HG03354 (cell line): ENCODE results near the gene UBE2E1.
A peak's percentile ranks its signal among the peaks of the same experiment; 100 is the strongest.
"Not testable (repeated sequence)": the region's sequence is repeated elsewhere in the genome, so short reads cannot be mapped to it uniquely, and the experiment has no call there.

Experiments used
- ATAC-seq: cut with Tn5 transposase; IDR thresholded peaks from one replicate; pipeline ENCODE4 v1.9.1; 2021; ENCODE audit warnings: mild to moderate bottlenecking; ENCODE audit not compliant: unreplicated experiment, poor library complexity, severe bottlenecking

Gene UBE2E1

DNA sequence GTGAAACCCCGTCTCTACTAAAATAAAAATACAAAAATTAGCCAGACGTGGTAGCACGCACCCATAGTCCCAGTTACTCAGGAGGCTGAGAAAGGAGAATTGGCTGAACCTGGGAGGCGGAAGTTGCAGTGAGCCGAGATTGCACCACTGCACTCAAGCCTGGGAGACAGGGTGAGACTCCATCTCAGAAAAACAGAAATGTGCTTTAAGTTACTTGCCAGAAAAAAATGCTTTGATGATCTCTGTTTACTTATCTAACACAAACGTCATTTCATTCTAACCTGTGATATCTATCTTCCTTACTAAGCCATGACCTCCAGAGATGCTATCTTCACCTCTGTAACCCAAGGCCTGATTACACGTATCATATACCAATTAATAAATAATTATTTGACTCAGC, 103.6 kb downstream of the UBE2E1 start:
- ATAC-seq: no peak

DNA sequence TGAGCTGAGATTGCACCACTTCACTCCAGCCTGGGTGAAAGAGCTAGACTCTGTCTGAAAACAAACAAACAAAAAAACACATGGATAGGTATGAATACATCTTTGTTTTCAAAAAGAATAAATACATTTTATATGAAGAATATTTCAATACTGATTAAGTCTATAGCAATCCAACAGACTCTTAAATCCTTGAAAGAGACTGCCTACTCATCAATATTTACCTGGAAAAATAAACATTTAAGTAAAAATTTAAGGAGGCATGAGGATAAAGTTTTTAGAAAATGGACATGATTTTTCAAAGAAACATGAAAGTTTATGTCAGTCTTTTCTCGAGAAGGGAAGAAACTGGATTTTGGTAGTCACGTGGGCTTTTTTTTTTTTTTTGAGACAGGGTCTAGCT, 105.6 kb downstream of the UBE2E1 start:
- no peak for ATAC-seq

DNA sequence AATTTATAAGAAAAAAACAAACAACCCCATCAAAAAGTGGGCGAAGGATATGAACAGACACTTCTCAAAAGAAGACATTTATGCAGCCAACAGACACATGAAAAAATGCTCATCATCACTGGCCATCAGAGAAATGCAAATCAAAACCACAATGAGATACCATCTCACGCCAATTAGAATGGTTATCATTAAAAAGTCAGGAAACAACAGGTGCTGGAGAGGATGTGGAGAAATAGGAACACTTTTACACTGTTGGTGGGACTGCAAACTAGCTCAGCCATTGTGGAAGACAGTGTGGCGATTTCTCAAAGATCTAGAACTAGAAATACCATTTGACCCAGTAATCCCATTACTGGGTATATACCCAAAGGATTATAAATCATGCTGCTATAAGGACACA, 106.6 kb downstream of the UBE2E1 start:
- not testable (repeated sequence) for ATAC-seq

DNA sequence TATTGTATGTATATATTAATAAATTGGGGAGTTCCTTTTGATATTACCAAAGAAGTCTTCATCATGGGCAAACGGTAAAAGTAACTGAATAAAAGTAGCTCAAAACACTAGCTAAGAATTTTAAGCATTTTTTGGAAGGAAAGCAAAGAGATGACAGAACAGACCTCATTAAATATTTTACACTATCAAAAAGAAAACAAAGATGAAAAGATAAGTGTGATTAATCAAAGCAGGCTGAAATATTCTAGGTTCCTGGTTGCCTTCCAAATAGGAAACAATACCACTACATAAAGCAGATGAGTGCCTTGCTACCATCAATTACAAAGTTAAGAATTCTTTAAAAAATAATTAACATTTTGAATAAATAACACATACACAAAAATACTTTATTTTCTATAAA, 107.4 kb downstream of the UBE2E1 start:
- ATAC-seq: no peak

DNA sequence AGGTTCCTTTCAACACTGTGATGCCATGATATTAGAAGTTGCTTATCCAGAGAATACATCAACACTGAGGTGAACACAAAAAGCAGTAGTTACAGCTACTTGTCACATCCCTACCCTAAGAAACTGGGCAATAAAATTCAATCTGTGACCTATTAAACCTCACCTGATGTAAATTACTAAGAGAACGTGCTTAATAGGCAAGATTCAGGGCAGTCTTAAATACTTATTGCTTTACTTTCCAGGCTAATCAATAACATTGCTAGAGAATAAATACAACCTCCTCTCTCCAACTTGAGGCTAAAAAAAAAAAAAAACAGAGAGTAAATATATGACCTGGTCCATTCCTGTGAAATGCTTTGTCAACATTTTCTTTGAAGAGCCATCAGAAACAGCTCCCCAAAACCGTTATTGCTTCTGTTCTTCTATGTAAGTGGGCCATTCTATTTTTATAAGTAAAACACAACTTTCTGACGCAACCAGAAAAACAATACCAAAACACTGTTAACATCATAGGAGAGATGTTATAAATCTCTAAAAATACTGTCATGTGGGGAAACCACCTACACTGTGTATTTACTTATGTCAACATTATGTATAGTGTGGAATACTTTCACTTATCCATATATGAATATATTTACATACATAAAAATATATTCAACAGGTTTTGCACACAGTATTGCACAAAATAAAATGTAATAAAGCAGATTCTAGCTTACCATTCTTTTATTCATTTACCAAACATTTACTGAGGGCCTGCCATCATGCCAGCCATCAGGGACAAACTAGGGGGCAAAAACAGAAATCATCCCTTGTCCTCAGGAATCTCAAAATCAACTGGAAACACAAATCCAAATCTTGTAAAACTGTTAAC, 108.4 kb downstream of the UBE2E1 start:
- ATAC-seq: no peak

DNA sequence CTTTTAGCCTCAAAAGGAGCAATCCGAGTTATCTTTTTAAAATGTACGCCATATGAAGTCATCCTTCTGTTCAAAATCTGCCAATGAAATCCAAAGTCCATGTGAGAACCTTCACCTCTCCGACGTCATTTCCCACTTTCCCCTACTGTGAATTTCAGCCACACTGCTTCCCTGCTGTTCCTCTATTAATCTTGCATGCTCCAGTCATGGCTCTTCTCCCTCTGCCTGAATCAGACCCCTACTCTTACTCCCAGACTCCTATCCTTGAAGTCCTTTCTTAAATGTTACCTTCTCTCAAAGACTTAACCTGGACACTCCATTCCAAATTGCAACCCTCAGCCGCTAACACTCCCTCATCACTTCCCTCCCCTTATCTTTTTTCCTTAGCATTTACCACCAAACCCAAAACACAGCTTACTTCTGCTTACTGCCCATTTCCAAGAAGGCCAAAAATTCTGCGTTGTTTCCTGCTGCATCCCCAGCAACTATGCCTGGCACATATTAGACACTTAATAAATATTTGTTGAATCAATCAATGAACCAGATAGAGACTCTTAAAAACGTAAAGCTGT, 109.9 kb downstream of the UBE2E1 start:
- ATAC-seq: no peak

DNA sequence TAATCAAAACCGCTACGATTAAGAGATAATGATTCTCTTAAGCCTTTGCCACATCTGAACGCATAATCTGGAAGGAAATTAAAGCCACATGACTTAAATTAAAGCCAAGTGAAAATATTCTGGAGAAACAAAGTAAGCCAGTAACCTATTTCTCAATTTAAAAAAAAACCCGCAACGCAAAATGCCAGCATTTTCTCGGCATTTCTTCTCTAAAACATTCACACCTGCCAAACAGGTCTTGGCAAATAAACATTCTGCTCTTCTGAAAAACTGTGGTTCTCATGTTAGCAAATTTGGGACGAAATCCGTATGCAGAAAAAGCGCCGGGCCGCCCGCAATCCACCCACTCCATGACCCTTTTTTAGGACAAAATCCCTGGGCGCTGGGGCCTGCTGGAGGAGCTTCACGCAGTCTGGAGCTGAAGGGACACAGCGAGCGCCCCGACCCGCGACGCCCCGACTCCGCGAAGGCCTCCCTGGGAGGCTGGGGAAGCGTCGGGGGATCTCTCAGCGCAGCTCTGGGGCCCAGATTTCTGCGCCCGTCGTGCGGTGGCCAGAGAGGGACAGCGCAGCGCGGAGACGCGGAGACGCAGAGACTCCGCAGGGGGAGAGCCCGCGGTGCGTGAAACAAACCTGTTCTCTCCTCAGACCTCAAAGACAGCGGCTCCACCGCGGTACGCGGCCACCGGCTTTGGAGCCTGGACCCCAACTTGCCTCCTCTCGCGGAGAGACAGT, 110.6 kb downstream of the UBE2E1 start:
- ATAC-seq: peak; percentile 51

DNA sequence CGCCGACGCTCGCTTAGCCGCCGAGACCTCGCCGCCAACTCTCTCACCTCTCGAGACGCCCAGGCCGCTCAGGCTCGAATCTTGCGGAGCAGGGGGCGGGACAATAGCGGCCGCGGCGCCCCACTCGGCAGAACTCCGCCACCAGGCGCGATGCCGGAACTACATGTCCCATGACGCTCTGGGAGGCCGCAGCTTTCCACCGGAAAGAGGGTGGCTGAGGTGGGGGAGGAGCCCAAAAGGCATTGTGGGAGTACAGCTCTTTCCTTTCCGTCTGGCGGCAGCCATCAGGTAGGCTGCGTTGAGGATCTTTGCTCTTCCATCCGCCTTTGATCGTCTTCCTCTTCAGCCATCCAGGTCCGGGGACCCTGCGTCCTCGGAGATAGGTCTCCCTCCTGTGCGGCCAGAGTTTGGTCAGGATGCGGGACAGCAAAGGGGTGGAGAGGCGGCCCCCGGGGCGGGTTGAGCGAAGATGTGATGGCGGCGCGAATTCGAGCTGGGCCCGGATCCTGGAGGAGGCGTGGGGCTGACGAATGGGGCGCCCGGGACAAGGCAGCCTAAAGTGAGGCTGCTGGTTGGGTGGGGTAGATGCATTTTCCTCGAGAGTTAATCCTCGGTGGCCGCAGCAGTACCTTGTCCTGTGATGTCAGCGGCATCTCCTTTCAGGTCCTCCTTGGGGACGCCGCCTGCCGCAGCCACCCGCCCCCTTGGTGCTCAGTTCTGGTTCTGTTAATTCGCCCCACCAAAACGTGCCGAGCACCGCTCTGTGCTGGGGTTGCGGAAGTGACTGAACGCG, 111.3 kb downstream of the UBE2E1 start, which contains the start of the genes NKIRAS1 and RPL15:
Gene NKIRAS1, minus strand, starts transcription at position 105 of the 793 bp plus-strand sequence. CDS start 6,086 bp downstream, outside the sequence.
Gene RPL15, plus strand, starts transcription at position 247 of the 793 bp plus-strand sequence. CDS start 728 bp downstream, outside the sequence.
- peak; percentile 94 for ATAC-seq

DNA sequence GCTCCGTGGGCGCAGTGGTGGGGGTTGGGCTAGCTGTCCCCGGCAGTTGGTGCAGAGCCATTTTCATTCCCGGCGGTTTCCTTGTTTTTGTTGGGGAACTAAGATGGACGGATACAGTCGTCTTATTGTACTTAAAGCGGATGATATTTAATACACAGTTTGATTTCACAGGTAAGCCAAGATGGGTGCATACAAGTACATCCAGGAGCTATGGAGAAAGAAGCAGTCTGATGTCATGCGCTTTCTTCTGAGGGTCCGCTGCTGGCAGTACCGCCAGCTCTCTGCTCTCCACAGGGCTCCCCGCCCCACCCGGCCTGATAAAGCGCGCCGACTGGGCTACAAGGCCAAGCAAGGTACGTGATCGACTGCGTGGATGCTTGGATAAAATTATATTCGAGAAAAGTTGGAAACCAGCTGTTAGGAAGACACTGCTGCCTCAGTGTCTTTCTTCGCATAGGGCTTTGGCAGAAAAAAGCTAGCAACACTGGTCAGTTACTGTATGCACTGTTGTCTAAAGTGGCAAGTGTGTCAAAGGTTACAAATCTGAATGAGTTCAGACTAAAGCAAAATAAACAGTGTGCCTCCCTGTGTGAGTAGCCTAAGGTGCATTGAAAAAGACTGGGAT, 112.0 kb downstream of the UBE2E1 start:
- ATAC-seq: not testable (repeated sequence)

DNA sequence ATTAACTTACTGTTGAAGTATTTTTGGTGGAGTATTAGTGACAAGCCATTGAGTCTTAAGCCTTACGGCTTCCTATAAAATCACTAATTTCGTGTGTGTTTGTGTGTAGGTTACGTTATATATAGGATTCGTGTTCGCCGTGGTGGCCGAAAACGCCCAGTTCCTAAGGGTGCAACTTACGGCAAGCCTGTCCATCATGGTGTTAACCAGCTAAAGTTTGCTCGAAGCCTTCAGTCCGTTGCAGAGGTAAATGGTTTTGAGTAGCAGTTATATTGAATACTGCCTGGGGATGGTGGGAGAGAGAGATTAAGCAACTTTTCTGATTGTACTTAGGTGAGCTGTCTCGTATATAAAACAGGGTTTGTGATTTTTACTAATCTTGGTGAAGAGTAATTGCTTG, 112.6 kb downstream of the UBE2E1 start:
- not testable (repeated sequence) for ATAC-seq

DNA sequence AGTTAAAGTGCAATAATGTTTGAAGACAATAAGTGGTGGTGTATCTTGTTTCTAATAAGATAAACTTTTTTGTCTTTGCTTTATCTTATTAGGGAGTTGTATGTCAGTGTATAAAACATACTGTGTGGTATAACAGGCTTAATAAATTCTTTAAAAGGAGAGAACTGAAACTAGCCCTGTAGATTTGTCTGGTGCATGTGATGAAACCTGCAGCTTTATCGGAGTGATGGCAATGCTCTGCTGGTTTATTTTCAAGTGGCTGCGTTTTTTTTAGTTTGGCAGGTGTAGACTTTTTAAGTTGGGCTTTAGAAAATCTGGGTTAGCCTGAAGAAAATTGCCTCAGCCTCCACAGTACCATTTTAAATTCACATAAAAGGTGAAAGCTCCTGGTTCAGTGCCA, 113.9 kb downstream of the UBE2E1 start:
- no peak for ATAC-seq

DNA sequence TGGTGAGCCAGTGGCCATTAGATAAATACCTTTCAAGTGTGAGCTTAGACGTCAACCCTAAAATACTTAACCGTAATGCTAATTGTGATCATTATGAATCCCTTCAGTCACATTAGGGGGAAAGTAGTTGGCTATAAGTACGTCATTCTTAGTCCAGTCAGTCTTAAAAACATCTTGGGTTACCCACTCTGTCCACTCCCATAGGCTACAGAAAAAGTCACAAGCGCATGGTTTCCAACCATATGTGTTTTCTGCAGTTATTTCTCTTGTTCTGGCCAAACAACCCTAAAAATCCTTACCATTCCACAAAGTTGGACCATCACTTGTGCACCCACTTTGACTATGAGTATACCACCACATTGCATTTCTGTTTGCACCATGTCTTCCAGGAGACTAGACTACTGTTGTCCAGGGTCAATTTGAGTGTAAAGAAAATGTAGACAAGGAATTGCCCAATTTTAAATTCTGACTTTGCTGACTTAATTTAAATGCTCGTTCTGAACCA, 114.4 kb downstream of the UBE2E1 start:
- ATAC-seq: no peak

DNA sequence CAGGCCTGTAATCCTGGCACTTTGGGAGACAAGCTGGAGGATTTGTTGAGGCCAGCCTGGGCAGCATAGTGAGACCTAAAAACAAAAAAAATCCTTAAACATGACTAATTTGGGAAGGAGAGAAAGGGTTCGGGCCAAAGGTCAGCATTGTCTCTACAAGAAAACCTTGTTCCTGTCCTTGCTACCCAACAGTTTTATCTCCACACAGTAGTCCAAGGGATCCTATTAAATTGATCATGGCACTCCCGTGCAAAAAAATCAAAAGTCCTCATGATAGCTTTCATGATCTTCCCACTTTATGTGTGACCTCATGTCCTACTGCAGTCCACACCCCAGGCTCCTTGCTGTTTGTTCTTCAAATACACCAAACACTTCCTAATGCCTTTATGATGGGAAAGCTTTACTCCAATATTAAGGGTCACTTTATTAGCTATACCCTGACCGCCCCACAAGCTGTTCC, 115.3 kb downstream of the UBE2E1 start:
- ATAC-seq: no peak

DNA sequence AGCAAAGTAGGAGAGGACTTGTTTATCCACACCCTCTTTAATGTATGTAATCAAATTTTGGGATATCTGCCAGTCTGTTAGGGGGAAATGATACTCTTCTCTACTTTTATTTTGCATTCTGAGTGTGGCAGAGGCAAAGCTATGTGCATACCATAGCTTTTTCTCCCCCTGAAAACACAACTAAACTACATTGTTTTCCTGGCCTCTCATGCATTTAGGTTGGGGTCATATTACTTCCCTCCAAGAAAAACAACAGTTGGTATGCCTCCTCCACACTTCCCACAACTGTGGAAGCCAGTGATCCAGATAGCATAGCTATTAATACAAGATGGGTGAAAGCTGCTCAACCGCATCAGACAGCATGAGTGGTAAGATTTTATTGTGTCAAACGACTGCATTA, 118.0 kb downstream of the UBE2E1 start:
- ATAC-seq: no peak

DNA sequence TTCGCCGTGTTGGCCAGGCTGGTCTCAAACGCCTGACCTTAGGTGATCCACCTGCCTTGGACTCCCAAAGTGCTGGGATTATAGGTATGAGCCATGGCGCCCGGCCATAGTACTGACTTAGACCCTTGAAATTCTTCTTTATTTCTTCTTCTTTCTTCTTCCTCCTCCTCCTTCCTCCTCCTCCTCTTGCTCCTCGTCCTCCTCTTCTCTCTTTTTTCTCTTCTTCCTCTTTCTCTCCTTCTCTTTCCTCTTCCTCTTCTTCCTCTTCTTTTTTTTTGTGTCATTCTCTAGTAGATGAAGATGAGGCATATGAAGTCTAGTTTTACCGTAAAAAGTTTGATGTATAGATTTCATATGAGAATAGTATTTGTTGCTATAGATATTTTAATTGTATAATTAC, 120.5 kb downstream of the UBE2E1 start:
- ATAC-seq: no peak

DNA sequence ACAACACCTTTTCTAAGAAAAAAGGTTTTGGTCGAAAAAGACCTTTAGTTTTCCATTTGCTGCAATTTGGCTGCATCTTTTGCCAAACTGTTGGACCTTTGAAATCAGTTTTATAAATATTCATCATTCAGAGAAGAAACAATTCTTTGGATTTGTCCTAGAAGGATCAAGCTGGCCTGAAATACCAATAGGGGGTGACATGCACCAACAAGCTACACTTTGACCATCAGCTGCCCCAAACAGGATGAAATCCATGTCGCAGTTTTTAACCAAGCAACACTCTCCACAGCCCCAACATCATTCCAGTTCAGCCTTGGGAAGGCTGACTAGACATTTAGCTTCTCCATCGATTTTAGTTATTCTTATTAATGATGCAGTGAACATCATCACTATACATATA, 121.0 kb downstream of the UBE2E1 start:
- ATAC-seq: no peak

DNA sequence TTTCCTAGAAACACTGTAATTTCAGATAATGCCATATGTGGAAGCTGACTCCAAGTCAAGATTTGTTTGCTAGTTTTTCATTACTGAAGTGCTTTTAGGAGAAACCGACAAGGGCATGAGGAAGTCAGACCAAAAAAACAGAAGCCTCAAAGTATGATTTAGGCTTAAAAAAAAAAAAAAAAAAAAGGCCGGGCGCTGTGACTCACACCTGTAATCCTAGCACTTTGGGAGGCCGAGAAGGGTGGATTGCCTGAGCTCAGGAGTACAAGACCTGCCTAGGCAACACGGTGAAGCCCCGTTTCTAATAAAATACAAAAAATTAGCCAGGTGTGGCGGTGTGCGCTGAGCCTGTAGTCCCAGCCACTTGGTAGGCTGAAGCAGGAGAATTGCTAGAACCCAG, 122.8 kb downstream of the UBE2E1 start:
- ATAC-seq: no peak

DNA sequence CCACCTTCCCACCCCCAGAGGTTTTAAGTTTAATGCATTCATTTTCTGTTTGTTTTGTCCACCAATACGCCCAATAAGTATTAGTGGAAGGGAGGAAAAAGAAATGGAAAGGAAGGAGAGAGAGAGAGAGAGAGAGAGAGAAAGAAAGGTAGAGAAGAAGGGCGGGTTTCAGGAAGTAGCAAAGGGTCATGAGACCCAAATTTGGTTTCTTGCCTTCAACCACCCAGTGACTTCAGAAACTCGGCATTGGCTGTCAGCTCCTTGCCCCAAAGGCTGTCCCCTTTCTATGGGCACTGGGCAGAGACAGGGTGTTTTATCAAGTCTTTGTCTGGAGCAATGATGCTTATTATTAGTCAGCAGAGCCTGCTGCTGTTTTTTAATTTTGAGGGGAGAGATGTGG, 125.8 kb downstream of the UBE2E1 start:
- no peak for ATAC-seq

DNA sequence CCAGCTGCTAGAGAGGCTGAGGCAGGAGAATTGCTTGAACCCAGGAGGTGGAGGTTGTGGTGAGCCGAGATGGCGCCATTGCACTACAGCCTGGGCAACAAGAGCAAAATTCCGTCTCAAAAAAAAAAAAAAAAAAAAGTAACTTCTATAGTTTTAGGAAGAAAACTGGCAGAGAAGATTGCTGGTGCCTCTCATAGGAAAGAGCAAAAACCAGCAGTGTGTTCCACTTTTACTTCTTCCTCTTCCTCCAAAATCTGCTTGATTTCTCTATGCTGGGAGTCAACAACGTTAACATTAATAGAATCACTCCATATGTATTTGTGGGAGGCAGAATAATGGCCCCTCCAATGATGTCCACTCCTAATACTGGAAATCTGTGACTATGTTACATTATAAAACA, 126.8 kb downstream of the UBE2E1 start:
- ATAC-seq: no peak
